ENCODE data around the gene GRB2. TPM values are rescaled to one million over a fixed set of nuclear protein-coding genes. Genes with fewer than 3 reads are reported as not detected.
"Not testable (repeated sequence)": the region's sequence is repeated elsewhere in the genome, so short reads cannot be mapped to it uniquely, and the experiment has no call there.

Gene GRB2
- total RNA-seq, 1 donor from 2014 or later: 84.8 TPM

DNA sequence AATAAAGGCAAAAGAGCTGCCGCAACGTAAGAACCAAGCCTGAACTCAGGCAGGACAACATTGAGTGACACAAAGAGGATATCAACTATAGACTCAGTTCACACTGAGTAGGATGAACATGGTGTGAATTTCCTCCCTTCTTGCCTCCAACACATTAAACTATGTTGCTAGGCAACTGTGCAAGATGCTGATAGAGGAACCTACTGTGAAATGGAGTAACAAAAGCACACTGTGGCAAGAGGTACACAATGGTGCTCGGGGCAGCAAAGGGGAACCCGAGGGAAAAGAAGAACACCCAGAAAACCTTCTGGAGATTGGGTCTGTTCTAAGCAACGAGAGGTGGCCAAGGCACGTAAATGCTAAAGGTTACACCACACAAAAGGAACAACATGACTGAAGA is 34.1 kb downstream of the GRB2 start:
- DNase-seq (ENCODE audit: low spot score, unreplicated experiment): no peak
- TF ChIP-seq, protein P1, sequence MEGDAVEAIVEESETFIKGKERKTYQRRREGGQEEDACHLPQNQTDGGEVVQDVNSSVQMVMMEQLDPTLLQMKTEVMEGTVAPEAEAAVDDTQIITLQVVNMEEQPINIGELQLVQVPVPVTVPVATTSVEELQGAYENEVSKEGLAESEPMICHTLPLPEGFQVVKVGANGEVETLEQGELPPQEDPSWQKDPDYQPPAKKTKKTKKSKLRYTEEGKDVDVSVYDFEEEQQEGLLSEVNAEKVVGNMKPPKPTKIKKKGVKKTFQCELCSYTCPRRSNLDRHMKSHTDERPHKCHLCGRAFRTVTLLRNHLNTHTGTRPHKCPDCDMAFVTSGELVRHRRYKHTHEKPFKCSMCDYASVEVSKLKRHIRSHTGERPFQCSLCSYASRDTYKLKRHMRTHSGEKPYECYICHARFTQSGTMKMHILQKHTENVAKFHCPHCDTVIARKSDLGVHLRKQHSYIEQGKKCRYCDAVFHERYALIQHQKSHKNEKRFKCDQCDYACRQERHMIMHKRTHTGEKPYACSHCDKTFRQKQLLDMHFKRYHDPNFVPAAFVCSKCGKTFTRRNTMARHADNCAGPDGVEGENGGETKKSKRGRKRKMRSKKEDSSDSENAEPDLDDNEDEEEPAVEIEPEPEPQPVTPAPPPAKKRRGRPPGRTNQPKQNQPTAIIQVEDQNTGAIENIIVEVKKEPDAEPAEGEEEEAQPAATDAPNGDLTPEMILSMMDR (IDR thresholded peaks at IDR 0.05; ENCODE audit: unreplicated experiment): no peak
- peak overlapping the region; percentile 38 for H3K27ac Mint-ChIP-seq
- no peaks in the 10 kb centered on the region for H3K9me3 Mint-ChIP-seq (ENCODE audit: low read depth)
- peaks cover 5% of the 10 kb centered on the region for H3K36me3 Mint-ChIP-seq (ENCODE audit: insufficient read depth)
- H3K4me3 Mint-ChIP-seq (ENCODE audit: low read depth): no peak overlapping the region
- H3K4me1 Mint-ChIP-seq (ENCODE audit: low read depth): peaks cover 14% of the 10 kb centered on the region
- no peaks in the 10 kb centered on the region for H3K27me3 Mint-ChIP-seq

DNA sequence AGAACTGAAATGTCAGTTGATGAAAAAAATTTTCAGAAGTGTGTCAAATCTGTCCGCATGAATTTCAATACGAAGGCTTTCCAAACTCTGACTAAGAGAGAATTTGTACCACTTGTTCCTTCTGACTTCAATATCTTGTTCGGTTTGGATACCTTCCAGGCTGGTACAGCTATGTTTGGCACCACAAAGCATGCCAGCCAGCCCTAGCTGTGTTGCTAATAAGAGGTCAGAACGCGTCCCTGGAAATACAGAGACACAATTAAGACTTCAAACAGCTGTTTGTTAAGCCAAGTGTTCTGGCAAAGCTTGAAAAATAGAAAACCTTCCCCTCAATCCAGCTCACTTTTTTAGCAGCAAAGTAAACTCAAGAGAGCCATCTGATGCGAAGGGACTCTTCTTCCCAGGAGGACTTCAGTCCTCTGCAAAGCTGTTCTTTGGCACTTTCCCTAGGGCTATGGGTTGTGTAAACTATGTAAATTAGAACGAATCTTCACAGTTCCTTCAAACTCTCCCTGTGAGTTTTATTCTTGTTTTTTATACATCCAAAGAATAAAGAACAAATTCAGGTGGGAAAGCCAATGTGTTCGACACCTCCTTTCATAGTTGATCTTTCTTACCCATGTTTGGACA is 35.1 kb downstream of the GRB2 start:
- Mint-ChIP-seq H3K9me3 (ENCODE audit: low read depth) (no peaks in the 10 kb centered on the region), H3K27me3 (no peaks in the 10 kb centered on the region)

DNA sequence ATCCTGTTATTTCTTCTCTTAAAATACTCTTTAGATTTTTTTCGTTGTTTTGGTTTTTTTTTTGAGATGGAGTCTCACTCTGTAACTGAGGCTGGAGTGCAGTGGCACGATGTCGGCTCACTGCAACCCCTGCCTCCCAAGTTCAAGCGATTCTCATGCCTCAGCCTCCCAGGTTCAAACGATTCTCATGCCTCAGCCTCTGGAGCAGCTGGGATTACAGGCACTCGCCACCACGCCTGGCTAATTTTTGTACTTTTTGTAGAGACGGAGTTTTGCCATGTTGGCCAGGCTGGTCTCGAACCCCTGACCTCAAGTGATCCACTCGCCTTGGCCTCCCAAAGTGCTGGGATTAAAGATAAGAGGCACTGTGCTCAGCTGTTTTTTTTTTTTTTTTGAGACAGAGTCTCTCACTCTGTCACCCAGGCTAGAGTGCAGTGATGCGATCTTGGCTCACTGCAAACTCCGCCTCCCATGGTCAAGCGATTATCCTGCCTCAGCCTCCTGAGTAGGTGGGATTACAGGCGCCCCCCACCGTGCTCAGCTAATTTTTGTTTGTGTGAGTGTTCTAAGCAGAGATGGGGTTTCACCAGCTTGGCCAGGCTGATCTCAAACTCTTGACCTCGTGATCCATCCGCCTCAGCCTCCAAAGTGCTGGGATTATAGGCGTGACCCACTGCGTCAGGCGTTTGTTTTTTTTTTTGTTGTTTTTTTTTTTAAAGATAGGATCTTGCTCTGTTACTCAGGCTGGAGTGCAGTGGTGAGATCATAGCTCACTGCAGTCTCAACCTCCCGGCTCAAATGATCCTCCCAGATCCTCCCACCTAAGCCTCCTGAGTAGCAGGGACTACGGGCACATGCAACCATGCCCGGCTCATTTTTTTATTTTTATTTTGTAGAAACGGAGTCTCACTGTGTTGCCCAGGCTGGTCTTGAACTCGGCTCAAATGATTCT is 37.4 kb downstream of the GRB2 start:
- H3K4me3 Mint-ChIP-seq (ENCODE audit: low read depth); H3K36me3 Mint-ChIP-seq (ENCODE audit: insufficient read depth); H3K27me3 Mint-ChIP-seq; DNase-seq (ENCODE audit: low spot score, unreplicated experiment); H3K27ac Mint-ChIP-seq; H3K9me3 Mint-ChIP-seq (ENCODE audit: low read depth): not testable (repeated sequence)
- peaks cover 39% of the 10 kb centered on the region for H3K4me1 Mint-ChIP-seq (ENCODE audit: low read depth)

More for the DNA sequence above, 35.1 kb downstream of the GRB2 start:
- no peak overlapping the region for H3K4me3 Mint-ChIP-seq (ENCODE audit: low read depth)
- H3K27ac Mint-ChIP-seq: no peak overlapping the region
- no peak for DNase-seq (ENCODE audit: low spot score, unreplicated experiment)
- TF ChIP-seq, protein P1 (IDR thresholded peaks at IDR 0.05; ENCODE audit: unreplicated experiment): no peak
- peaks cover 4% of the 10 kb centered on the region for H3K36me3 Mint-ChIP-seq (ENCODE audit: insufficient read depth)
- H3K4me1 Mint-ChIP-seq (ENCODE audit: low read depth): peaks cover 22% of the 10 kb centered on the region

DNA sequence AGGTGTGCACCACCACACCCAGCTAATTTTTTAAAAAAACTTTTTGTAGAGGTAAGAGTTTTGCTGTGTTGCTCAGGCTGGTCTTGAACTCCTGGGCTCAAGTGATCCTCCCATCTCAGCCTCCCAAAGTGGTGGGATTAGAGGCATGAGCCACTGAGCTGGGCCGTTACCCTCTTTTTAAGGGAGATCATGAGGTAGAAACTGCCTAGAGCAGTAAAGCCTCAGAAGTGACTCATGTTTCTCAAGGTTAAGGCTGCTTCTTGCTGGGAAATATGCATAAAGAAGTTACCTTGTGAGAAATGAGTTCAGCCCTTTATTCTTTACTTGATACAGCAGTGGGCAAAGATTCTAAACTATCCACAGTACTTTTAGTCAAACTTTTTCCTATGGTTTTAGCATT is 38.2 kb downstream of the GRB2 start:
- Mint-ChIP-seq H3K27me3 (no peaks in the 10 kb centered on the region), H3K27ac (no peak overlapping the region), H3K4me1 (ENCODE audit: low read depth) (peaks cover 44% of the 10 kb centered on the region), H3K4me3 (ENCODE audit: low read depth) (no peak overlapping the region), H3K36me3 (ENCODE audit: insufficient read depth) (no peaks in the 10 kb centered on the region), H3K9me3 (ENCODE audit: low read depth) (no peaks in the 10 kb centered on the region)
- TF ChIP-seq, protein P1 (IDR thresholded peaks at IDR 0.05; ENCODE audit: unreplicated experiment): no peak
- no peak for DNase-seq (ENCODE audit: low spot score, unreplicated experiment)

DNA sequence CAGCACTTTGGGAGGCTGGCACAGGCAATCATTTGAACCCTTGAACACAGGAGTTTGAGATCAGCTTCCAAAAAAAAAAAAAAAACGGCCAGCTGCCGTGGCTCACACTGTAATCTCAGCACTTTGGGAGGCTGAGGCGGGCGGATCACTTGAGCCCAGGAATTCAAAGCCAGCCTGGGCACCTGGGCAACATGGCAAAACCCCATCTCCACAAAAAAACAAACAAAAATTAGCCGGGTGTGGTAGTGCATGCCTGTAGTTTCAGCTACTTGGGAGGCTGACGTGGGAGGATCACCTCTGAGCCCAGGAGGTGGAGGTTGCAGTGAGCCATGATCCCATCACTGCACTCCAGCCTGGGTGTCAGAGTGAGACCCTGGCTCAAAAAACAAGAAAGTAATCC is 39.0 kb downstream of the GRB2 start:
- H3K4me1 Mint-ChIP-seq (ENCODE audit: low read depth): peaks cover 38% of the 10 kb centered on the region
- TF ChIP-seq, protein P1 (IDR thresholded peaks at IDR 0.05; ENCODE audit: unreplicated experiment): no peak
- no peaks in the 10 kb centered on the region for H3K27me3 Mint-ChIP-seq
- H3K9me3 Mint-ChIP-seq (ENCODE audit: low read depth): no peaks in the 10 kb centered on the region
- H3K4me3 Mint-ChIP-seq (ENCODE audit: low read depth): no peak overlapping the region
- no peak for DNase-seq (ENCODE audit: low spot score, unreplicated experiment)
- H3K27ac Mint-ChIP-seq: peak overlapping the region; percentile 47
- no peaks in the 10 kb centered on the region for H3K36me3 Mint-ChIP-seq (ENCODE audit: insufficient read depth)

Data from progenitor cell of endocrine pancreas (in vitro differentiated cells).